HCT116 (cell line): ENCODE measurements around the gene GRIK2. TPM values are rescaled to one million over a fixed set of nuclear protein-coding genes. Genes with fewer than 3 reads are reported as not detected.

Source experiments
- ATAC-seq: fragments of 200-7000 bp; cut with Tn5 transposase; 2 replicates; pipeline ENCODE4 v1.9.1; 2020; ENCODE audit warnings: mild to moderate bottlenecking, moderate library complexity
- BruUV-seq: library from RNA; stranded (reverse); fragments of 400-500 nt; replicated peaks from 2 replicates; lab custom pipeline; 2021; lab: Mats Ljungman, UMichigan
- CTCF ChIA-PET: fragments of 300-600 bp; sonication (Branson Sonifier 250); formaldehyde crosslinking; loops from one replicate; lab custom pipeline; 2021; ENCODE audit warnings: antibody characterized with exemption; lab: Charles Lee
- POLR2A ChIA-PET: fragments of 300-600, 350-600 bp; sonication (Branson Sonifier 250); formaldehyde crosslinking; loops from one replicate; lab custom pipeline; 2021; ENCODE audit warnings: antibody characterized with exemption; lab: Charles Lee
- RAD21 ChIA-PET, 2 experiments: fragments of 300-600 bp; sonication (Branson Sonifier 250); formaldehyde crosslinking; loops; one replicate each; lab custom pipeline; 2023; ENCODE audit warnings: low total read pairs in 2 of 2; ENCODE audit not compliant: uncharacterized antibody in 2 of 2, unreplicated experiment in 2 of 2, low non-redundant PET in 1 of 2; lab: Charles Lee
- DNase-seq: peaks from one replicate; pipeline ENCODE4 v3.0.0-alpha.2; 2010; ENCODE audit warnings: low read depth, low spot score
- H2AFZ ChIP-seq: fragments of 200-600 bp; shearing (Covaris generic), sonication (generic); 2 replicates; pipeline ENCODE4 v1.6.1; 2017; ENCODE audit warnings: low read depth, mixed run types, mixed read lengths, antibody characterized with exemption, low read length; ENCODE audit not compliant: poor library complexity, severe bottlenecking
- H3K27ac ChIP-seq: 2 replicates; pipeline ENCODE4 v1.5.1; 2012; ENCODE audit warnings: low read depth, low read length
- H3K27me3 ChIP-seq: fragments of 200-600 bp; sonication (generic); 2 replicates; pipeline ENCODE4 v1.6.1; 2016; ENCODE audit warnings: mixed run types, low read length, mixed read lengths; ENCODE audit not compliant: insufficient read depth
- H3K36me3 ChIP-seq, 2 experiments: fragments of 200-500 bp in 1 of 2; fragments of 200-600 bp in 1 of 2; sonication (Bioruptor generic) in 1 of 2; sonication (generic) in 1 of 2; 2 replicates each; pipeline versions ENCODE4 v1.5.1 to v1.6.1; 2014 to 2016; ENCODE audit warnings: low read length in 2 of 2, inconsistent platforms in 1 of 2, mixed read lengths in 1 of 2, mixed run types in 1 of 2; ENCODE audit not compliant: insufficient read depth in 2 of 2, control insufficient read depth in 1 of 2
- H3K4me1 ChIP-seq, 2 experiments: fragments of 200-600 bp in 1 of 2; sonication (generic) in 1 of 2; 2 replicates each; pipeline versions ENCODE4 v1.5.1 to v1.6.1; 2012 to 2017; ENCODE audit warnings: low read length in 2 of 2, inconsistent platforms in 1 of 2, mild to moderate bottlenecking in 1 of 2, mixed read lengths in 1 of 2, mixed run types in 1 of 2, moderate library complexity in 1 of 2; ENCODE audit not compliant: insufficient read depth in 2 of 2, control insufficient read depth in 1 of 2
- H3K4me2 ChIP-seq: fragments of 200-600 bp; sonication (generic); 2 replicates; pipeline ENCODE4 v1.6.1; 2017; ENCODE audit warnings: mixed run types, low read length, mixed read lengths
- H3K4me3 ChIP-seq, 2 experiments: fragments of 200-600 bp in 1 of 2; sonication (generic) in 1 of 2; replicated peaks in 1 of 2; 2 replicates each; pipeline ENCODE4 v1.5.1; 2011 to 2016; ENCODE audit warnings: low read length in 2 of 2, control low read depth in 1 of 2, low read depth in 1 of 2, mild to moderate bottlenecking in 1 of 2, mixed read lengths in 1 of 2, mixed run types in 1 of 2
- H3K79me2 ChIP-seq: fragments of 200-600 bp; sonication (generic); 2 replicates; pipeline ENCODE4 v1.6.1; 2017; ENCODE audit warnings: mild to moderate bottlenecking, mixed run types, low read length, moderate library complexity, mixed read lengths; ENCODE audit not compliant: insufficient read depth
- H3K9ac ChIP-seq: fragments of 200-600 bp; sonication (generic); 2 replicates; pipeline ENCODE4 v1.6.1; 2016; ENCODE audit warnings: low read length, mixed read lengths
- H3K9me2 ChIP-seq: fragments of 200-600 bp; sonication (generic), shearing (Covaris generic); 2 replicates; pipeline ENCODE4 v1.6.1; 2017; ENCODE audit warnings: mixed run types, mild to moderate bottlenecking, moderate library complexity; ENCODE audit not compliant: insufficient read depth
- H3K9me3 ChIP-seq, 2 experiments: fragments of 200-500 bp in 1 of 2; fragments of 200-600 bp in 1 of 2; sonication (Bioruptor generic) in 1 of 2; sonication (generic) in 1 of 2; 2 replicates each; pipeline ENCODE4 v1.6.1; 2014 to 2017; ENCODE audit warnings: low read length in 2 of 2, mixed read lengths in 2 of 2, inconsistent platforms in 1 of 2, low read depth in 1 of 2, mild to moderate bottlenecking in 1 of 2, mixed run types in 1 of 2, moderate library complexity in 1 of 2; ENCODE audit not compliant: control insufficient read depth in 1 of 2, insufficient read depth in 1 of 2
- H4K20me1 ChIP-seq: fragments of 200-600 bp; sonication (generic), shearing (Covaris generic); 2 replicates; pipeline ENCODE4 v1.6.1; 2017; ENCODE audit warnings: mixed run types, mild to moderate bottlenecking, moderate library complexity; ENCODE audit not compliant: insufficient read depth
- CEBPB ChIP-seq: IDR thresholded peaks from 2 replicates; pipeline ENCODE4 v1.6.1; 2012; ENCODE audit warnings: low read depth
- CTCF ChIP-seq, 3 experiments: fragments of 200-600 bp in 1 of 3; sonication (generic) in 1 of 3; IDR thresholded peaks in 2 of 3; conservative IDR thresholded peaks in 1 of 3; 2 replicates each; pipeline ENCODE4 v1.5.1; 2012 to 2017; ENCODE audit warnings: low read depth in 2 of 3, low read length in 2 of 3, antibody characterized with exemption in 1 of 3, borderline replicate concordance in 1 of 3, control low read depth in 1 of 3, mild to moderate bottlenecking in 1 of 3, mixed read lengths in 1 of 3, mixed run types in 1 of 3, moderate library complexity in 1 of 3; ENCODE audit not compliant: insufficient read depth in 1 of 3
- EGR1 ChIP-seq: IDR thresholded peaks from 2 replicates; pipeline ENCODE4 v1.6.1; 2012; ENCODE audit warnings: low read depth
- ELF1 ChIP-seq: IDR thresholded peaks from 2 replicates; pipeline ENCODE4 v1.6.1; 2012; ENCODE audit warnings: low read depth, borderline replicate concordance
- EZH2 ChIP-seq: fragments of 200-600 bp; sonication (generic); IDR thresholded peaks from 2 replicates; pipeline ENCODE4 v1.6.1; 2017; ENCODE audit warnings: antibody characterized with exemption, mixed run types
- FOSL1 ChIP-seq: IDR thresholded peaks from 2 replicates; pipeline ENCODE4 v1.6.1; 2012; ENCODE audit warnings: low read depth
- POLR2A ChIP-seq: IDR thresholded peaks from 2 replicates; pipeline ENCODE4 v1.7.0; 2011; ENCODE audit warnings: borderline replicate concordance; ENCODE audit not compliant: insufficient read depth, insufficient read length; ENCODE audit errors: extremely low read depth
- POLR2AphosphoS5 ChIP-seq: IDR thresholded peaks from 2 replicates; pipeline ENCODE4 v1.6.1; 2011; ENCODE audit warnings: mild to moderate bottlenecking, low read depth, low read length, moderate library complexity
- RAD21 ChIP-seq: IDR thresholded peaks from 2 replicates; pipeline ENCODE4 v1.6.1; 2012; ENCODE audit warnings: low read depth, mild to moderate bottlenecking
- SP1 ChIP-seq: IDR thresholded peaks from 2 replicates; pipeline ENCODE4 v1.6.1; 2012; ENCODE audit warnings: low read depth
- SRF ChIP-seq: IDR thresholded peaks from 2 replicates; pipeline ENCODE4 v1.6.1; 2012; ENCODE audit warnings: low read depth
- TCF7L2 ChIP-seq: IDR thresholded peaks from 2 replicates; pipeline ENCODE4 v1.7.0; 2011; ENCODE audit warnings: borderline replicate concordance, inconsistent platforms; ENCODE audit not compliant: insufficient read depth, insufficient read length; ENCODE audit errors: extremely low read depth
- YY1 ChIP-seq: IDR thresholded peaks from 2 replicates; pipeline ENCODE4 v1.6.1; 2011; ENCODE audit warnings: low read length, low read depth, moderate library complexity, mild to moderate bottlenecking; ENCODE audit not compliant: insufficient replicate concordance; ENCODE audit errors: extremely low read depth
- ZBTB33 ChIP-seq: IDR thresholded peaks from 2 replicates; pipeline ENCODE4 v1.6.1; 2011; ENCODE audit warnings: mild to moderate bottlenecking, low read length, moderate library complexity; ENCODE audit not compliant: insufficient replicate concordance; ENCODE audit errors: extremely low read depth
- intact Hi-C: fragments of 100-400 bp; cut with micrococcal nuclease; formaldehyde crosslinking; loops from 2 replicates; pipeline ENCODE4 v1.10.0; 2022
- total RNA-seq: library from RNA; stranded (reverse); gene quantifications from one replicate; pipeline ENCODE4 v1.2.1, GENCODE V29; 2021; ENCODE audit not compliant: unreplicated experiment

GRIK2 gene
- total RNA-seq, 1 experiment from 2014 or later: 0.64 TPM

- RAD21 ChIA-PET: no interaction called here
Measured at GRCh38 chr6:101502818-101503217, 109.3 kb downstream of the GRIK2 start.

GRCh38 chr6:101509536-101509935 is 116.0 kb downstream of the GRIK2 start:
- Histone ChIP-seq H3K9me3 (no peaks in the 10 kb centered on the region), H3K9me2 (no peaks in the 10 kb centered on the region), H3K27ac (no peak overlapping the region), H3K4me1 (no peaks in the 10 kb centered on the region), H3K79me2 (no peaks in the 10 kb centered on the region), H3K4me2 (no peak overlapping the region), H2AFZ (no peak overlapping the region), H4K20me1 (no peaks in the 10 kb centered on the region), H3K9ac (no peak overlapping the region), H3K36me3 (no peaks in the 10 kb centered on the region), H3K27me3 (no peaks in the 10 kb centered on the region), H3K4me3 (no peak overlapping the region)
- no peak for ATAC-seq
- RAD21 ChIA-PET: no interaction called here
- BruUV-seq: no TSS peak
- CTCF ChIA-PET: no interaction called here
- POLR2A ChIA-PET: no interaction called here
- DNase-seq: no peak
- intact Hi-C loops: no loop called here
- no peak for TF ChIP-seq EGR1
- TF ChIP-seq RAD21: no peak
- no peak for TF ChIP-seq SRF
- no peak for TF ChIP-seq FOSL1
- TF ChIP-seq TCF7L2: no peak
- TF ChIP-seq YY1: no peak
- TF ChIP-seq CEBPB: no peak
- TF ChIP-seq SP1: no peak
- no peak for TF ChIP-seq POLR2A
- no peak for TF ChIP-seq POLR2AphosphoS5
- no peak for TF ChIP-seq CTCF (IDR thresholded peaks at IDR 0.05 in 2 of 3, conservative IDR thresholded peaks at IDR 0.05 in 1 of 3; ENCODE audit: borderline replicate concordance in 1 of 3, insufficient read depth in 1 of 3, low read depth in 2 of 3, low read length in 2 of 3)
- TF ChIP-seq ELF1: no peak
- TF ChIP-seq EZH2: no peak

More at GRCh38 chr6:101502818-101503217, 109.3 kb downstream of the GRIK2 start:
- H4K20me1 ChIP-seq: no peaks in the 10 kb centered on the region
- H3K9ac ChIP-seq: no peak overlapping the region
- ChIA-PET POLR2A (no interaction called here), CTCF (no interaction called here)
- H3K36me3 ChIP-seq: no peaks in the 10 kb centered on the region
- no peaks in the 10 kb centered on the region for H3K27me3 ChIP-seq
- intact Hi-C loops: no loop called here
- H3K4me2 ChIP-seq: no peak overlapping the region
- no peaks in the 10 kb centered on the region for H3K4me1 ChIP-seq
- no peak overlapping the region for H3K4me3 ChIP-seq
- no peak for TF ChIP-seq ZBTB33
- no peak for TF ChIP-seq POLR2AphosphoS5
- H3K9me2 ChIP-seq: no peaks in the 10 kb centered on the region; the same call in 1 of the 2 replicates
- BruUV-seq: no TSS peak
- ATAC-seq (no peak), DNase-seq (no peak)
- H3K9me3 ChIP-seq: no peaks in the 10 kb centered on the region
- no peaks in the 10 kb centered on the region for H3K79me2 ChIP-seq
- no peak overlapping the region for H2AFZ ChIP-seq
- H3K27ac ChIP-seq: no peak overlapping the region
